SHP77 (cell line): ENCODE data around the gene NEDD4L.

Experiments used
- DNase-seq, 2 experiments: peaks; one replicate each; lab custom pipeline; 2025; lab: John Stamatoyannopoulos, UW

Gene NEDD4L

GRCh38 chr18:58348951-58349350 lies 304.9 kb downstream of the NEDD4L start:
- DNase-seq: no peak

GRCh38 chr18:58349650-58350049 lies 305.6 kb downstream of the NEDD4L start:
- DNase-seq: no peak

GRCh38 chr18:58350526-58350925 lies 306.5 kb downstream of the NEDD4L start:
- no peak for DNase-seq

GRCh38 chr18:58351776-58352175 lies 307.8 kb downstream of the NEDD4L start:
- DNase-seq: no peak

GRCh38 chr18:58353581-58353980 lies 309.6 kb downstream of the NEDD4L start:
- DNase-seq: no peak

GRCh38 chr18:58354051-58354450 lies 310.0 kb downstream of the NEDD4L start:
- DNase-seq: no peak

GRCh38 chr18:58354791-58355190 lies 310.8 kb downstream of the NEDD4L start:
- no peak for DNase-seq

GRCh38 chr18:58355243-58355642 lies 311.2 kb downstream of the NEDD4L start:
- DNase-seq: no peak

GRCh38 chr18:58359218-58359617 lies 315.2 kb downstream of the NEDD4L start:
- DNase-seq: no peak

- DNase-seq: no peak
These were observed 315.6 kb downstream of the NEDD4L start for GRCh38 chr18:58359620-58360019.

- DNase-seq: no peak
These were observed 316.3 kb downstream of the NEDD4L start for GRCh38 chr18:58360324-58360723.

GRCh38 chr18:58361212-58361611 lies 317.2 kb downstream of the NEDD4L start:
- no peak for DNase-seq

GRCh38 chr18:58362027-58362575 lies 318.1 kb downstream of the NEDD4L start:
- no peak for DNase-seq

- no peak for DNase-seq
These were observed 318.8 kb downstream of the NEDD4L start for GRCh38 chr18:58362829-58363271.

GRCh38 chr18:58363767-58364540 lies 319.9 kb downstream of the NEDD4L start:
- no peak for DNase-seq

GRCh38 chr18:58364876-58365528 lies 321.0 kb downstream of the NEDD4L start:
- DNase-seq: no peak

GRCh38 chr18:58367425-58368140 lies 323.6 kb downstream of the NEDD4L start:
- DNase-seq: no peak

- DNase-seq: no peak
These were observed 325.6 kb downstream of the NEDD4L start for GRCh38 chr18:58369616-58370015.

- DNase-seq: no peak
These were observed 326.1 kb downstream of the NEDD4L start for GRCh38 chr18:58370038-58370580.

- no peak for DNase-seq
These were observed 326.6 kb downstream of the NEDD4L start for GRCh38 chr18:58370612-58371011.

- DNase-seq: peak in 1 of 2 experiments; percentile 4
These were observed 329.5 kb downstream of the NEDD4L start for GRCh38 chr18:58373481-58373880.

- DNase-seq: no peak
These were observed 331.0 kb downstream of the NEDD4L start for GRCh38 chr18:58375051-58375450.
